HUDEP-2 (cell line): Measurements from ENCODE around the gene UBALD1.

Experiments
- DNase-seq, 76 experiments: peaks; one replicate each; lab custom pipeline; 2025; ENCODE audit not compliant: unreplicated experiment in 76 of 76; lab: John Stamatoyannopoulos, UW

Gene UBALD1

GRCh38 chr16:4614571-4615383 is at the start of gene UBALD1:
Gene UBALD1, minus strand, starts transcription at chr16:4614888. Its CDS starts 91 bp downstream, at chr16:4614797.
- peak in 68 of 76 experiments; percentile 15 to 79 (median 57) for DNase-seq

DNA sequence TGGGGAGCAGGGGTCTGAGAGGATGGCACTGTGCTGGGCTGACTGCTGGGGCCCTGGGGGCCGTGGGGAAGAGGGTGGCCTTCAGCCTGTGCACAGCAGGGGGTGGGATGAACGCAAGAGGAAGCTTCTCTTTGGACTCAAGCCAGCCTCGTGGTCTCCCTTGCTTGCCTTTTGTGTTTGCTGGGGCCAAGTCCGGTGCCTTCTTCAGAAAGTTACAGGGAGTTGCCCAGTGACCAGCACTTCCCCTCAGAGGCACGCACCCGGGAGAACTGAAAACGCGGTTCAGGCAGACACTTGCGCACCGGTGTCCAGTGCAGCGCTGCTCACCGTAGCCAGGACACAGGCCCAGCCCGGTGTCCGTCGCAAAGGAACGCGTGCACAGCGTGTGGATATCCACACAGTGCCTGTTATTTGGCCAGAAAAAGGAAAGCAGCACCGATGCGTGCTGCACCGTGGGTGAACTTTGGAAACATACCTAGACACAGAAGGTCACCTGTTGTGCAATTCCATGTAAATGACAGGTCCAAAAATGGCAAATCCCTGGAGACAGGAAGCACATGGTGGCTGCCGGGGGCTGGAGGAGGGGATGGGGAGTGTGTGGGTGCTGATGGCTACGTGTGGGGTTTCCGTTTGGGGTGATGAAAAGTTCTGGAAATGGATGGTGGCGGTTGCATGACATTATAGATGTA is 49.2 kb upstream of the UBALD1 start:
- DNase-seq: no peak

GRCh38 chr16:4663465-4663776 is 48.7 kb upstream of the UBALD1 start:
- no peak for DNase-seq

GRCh38 chr16:4661661-4662060 is 47.0 kb upstream of the UBALD1 start:
- DNase-seq: no peak

GRCh38 chr16:4660454-4661007 is 45.8 kb upstream of the UBALD1 start:
- no peak for DNase-seq

DNA sequence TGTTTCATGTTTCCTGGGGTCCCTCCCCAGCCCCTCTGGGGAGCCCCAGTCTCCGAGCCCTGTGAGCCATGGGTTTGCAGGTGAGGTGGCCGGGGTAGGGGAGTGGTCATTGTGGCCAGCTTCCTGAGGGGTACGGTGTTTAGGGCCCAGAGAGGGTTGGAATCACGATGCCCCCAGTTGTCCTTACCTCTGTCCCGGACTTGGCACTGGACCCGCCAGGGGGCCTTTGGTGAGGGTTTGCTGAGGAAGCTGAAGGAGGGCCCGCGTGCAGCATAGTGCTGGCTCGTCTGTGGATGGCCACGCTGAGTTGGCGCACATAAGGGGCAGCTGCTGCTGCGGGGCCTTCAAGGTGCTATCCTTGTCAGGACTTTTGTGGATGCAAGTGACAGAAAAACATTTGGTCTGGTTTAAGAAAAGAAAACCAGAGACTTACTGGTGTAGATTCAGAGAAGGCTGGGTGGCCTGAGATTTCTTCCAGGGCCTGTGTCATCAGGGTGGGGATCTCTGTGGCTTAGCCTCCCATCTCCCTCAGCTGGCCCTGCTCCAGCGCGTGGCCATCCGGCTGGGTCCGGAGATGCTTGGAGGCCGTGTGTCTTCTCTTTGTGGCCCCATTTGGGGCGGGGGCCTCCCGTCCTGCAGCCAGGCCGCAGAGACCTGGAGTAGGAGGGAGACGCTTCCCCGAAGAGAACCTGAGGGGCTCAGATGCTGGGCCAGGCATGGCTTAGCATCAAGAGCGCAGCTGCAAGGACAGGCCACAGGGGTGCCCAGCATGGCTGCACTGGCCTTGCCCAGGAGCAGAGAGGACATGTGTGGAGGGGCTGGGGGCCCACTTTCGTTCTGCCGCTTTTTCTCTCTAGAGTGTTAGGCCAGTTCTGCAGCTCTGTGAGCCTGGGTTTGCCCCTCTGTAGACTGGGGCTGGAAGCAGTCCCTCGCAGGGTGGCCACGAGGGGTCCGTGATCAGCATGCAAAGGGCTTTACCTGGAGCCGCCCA is 45.0 kb upstream of the UBALD1 start:
- DNase-seq: no peak

GRCh38 chr16:4656695-4657686 is 42.3 kb upstream of the UBALD1 start:
- no peak for DNase-seq

- no peak for DNase-seq
Observed at GRCh38 chr16:4656221-4656620, 41.5 kb upstream of the UBALD1 start.

GRCh38 chr16:4655801-4656200 is 41.1 kb upstream of the UBALD1 start:
- no peak for DNase-seq

- DNase-seq: no peak
Observed at GRCh38 chr16:4654964-4655590, 40.4 kb upstream of the UBALD1 start.

DNA sequence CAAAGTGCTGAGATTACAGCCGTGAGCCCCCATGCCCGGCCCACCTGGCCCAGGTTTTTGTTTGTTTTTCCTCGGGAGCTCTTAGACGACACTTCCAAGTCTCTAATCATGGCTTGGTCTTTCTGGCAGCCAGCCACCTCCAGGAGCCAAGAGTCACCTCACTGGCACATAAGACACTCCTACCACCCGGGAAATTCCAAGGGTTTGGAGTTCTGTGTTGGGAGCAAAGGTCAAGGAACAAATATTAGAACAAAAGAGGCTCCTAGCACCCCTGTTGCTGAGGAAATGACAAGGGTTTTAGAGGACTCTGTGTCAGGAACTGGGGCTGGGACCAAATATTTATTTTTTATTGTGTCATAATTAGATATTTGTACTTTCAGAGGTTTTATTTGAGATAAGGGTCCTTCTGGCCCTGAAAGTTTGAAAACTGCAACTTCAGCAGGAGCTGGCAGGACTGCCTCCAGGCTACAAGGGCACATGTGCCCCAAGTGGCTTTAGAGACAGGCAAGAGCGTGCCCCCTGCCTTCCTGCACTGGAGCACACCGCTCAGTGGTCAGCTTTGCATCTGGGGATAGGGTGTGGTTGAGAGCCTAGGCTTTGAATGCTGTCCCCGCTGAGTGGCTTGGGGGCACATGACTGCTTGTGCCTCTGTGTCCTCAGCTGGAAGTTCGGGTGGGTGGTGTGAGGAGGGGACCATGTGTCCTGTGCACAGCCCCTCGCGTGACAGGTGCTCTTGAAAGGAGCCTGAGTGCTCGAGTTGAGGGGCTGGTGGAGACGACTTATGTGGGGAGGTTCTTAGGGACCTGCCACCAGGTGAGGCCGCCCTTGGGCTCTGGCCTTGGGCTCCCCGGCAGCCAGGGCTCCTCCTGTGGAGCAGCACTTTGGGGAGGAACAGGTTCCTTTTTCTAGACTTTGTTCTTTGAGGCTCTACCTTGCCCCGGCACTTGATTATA is 39.6 kb upstream of the UBALD1 start:
- DNase-seq: no peak

- no peak for DNase-seq
Observed at GRCh38 chr16:4652561-4652960, 37.9 kb upstream of the UBALD1 start.

GRCh38 chr16:4651827-4652226 is 37.1 kb upstream of the UBALD1 start:
- DNase-seq: no peak

- DNase-seq: peak in 74 of 76 experiments; percentile 27 to 87 (median 73)
Observed at GRCh38 chr16:4650443-4651074, 35.9 kb upstream of the UBALD1 start.

DNA sequence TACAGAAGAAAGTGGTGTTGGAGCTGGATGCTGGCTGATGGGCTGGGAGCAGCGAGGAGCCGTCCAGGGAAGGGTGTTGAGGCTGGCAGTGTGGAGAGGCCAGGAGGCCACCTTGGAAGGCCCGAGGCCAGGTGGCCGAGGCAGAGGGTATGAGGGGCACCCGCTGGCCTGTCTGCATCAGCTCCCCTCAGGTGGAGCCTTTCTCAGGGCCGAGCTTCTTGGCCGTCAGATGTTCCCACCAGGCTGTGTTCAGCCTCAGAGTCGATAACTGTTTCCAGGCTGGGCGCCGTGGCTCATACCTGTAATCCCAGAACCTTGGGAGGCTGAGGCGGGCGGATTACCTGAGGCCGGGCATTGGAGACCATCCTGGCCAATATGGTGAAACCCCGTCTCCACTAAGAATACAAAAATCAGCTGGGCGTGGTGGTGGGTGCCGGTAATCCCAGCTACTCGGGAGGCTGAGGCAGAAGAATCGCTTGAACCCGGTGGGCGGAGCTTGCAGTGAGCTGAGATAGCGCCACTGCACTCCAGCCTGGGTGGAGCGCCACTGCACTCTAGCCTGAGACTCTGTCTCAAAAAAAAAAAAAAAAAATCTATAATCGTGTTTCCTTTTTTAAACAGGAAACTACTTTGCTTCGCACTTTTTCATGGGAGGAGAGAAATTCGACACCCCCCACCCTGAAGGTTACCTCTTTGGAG is 35.2 kb upstream of the UBALD1 start:
- DNase-seq: peak in 2 of 76 experiments; percentile 5 to 6

DNA sequence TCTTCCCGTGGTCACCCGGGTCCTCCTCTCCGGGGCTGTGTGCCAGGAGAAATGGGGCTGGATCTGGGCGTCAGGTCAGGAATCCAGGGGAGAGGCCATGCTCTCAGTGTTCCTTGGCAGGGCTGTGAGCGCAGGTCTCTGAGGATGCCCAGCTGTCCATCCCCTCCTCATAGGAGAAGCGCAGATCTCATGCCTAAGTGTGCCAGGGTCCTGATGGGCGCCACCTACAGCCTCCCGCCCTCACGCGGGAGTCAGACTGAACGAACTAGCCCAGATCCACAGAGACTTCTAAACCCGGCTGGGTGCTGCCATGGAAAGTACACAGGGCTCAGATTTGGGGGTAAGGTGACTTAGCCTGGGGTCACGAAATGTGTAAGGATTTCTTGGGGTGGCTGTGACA is 34.2 kb upstream of the UBALD1 start:
- no peak for DNase-seq

GRCh38 chr16:4647644-4647980 is 32.9 kb upstream of the UBALD1 start:
- no peak for DNase-seq
